Keratinocyte (primary cell): Measurements from ENCODE around the gene TNFRSF19. TPM values are rescaled to one million over a fixed set of nuclear protein-coding genes. Genes with fewer than 3 reads are reported as not detected.

Source experiments
- DNase-seq: peaks from one replicate; pipeline ENCODE4 v3.0.0-alpha.2; 2011; ENCODE audit warnings: low read depth, missing footprints, low spot score
- FAIRE-seq: peaks from 2 replicates; lab custom pipeline; 2011; peaks lifted over from hg19 to GRCh38; lab: Jason Lieb, UNC
- H2AFZ ChIP-seq: 2 replicates; pipeline ENCODE4 v1.6.0; 2012; ENCODE audit warnings: low read length, control low read depth, inconsistent platforms; ENCODE audit not compliant: control insufficient read depth
- H3K27ac ChIP-seq: 2 replicates; pipeline ENCODE4 v1.5.1; 2011; ENCODE audit warnings: low read length; ENCODE audit not compliant: control insufficient read depth, insufficient read depth
- H3K27me3 ChIP-seq: 3 replicates; pipeline ENCODE4 v1.6.0; 2011; ENCODE audit warnings: low read length; ENCODE audit not compliant: control insufficient read depth, insufficient read depth; ENCODE audit errors: extremely low read depth
- H3K36me3 ChIP-seq, 2 experiments: 2 replicates in 1 of 2; 3 replicates in 1 of 2; pipeline ENCODE4 v1.5.1; 2011; ENCODE audit warnings: low read length in 2 of 2, mild to moderate bottlenecking in 1 of 2; ENCODE audit not compliant: control insufficient read depth in 2 of 2, insufficient read depth in 2 of 2; ENCODE audit errors: extremely low read depth in 1 of 2
- H3K4me1 ChIP-seq: 3 replicates; pipeline ENCODE4 v1.5.1; 2011; ENCODE audit warnings: low read length; ENCODE audit not compliant: control insufficient read depth, insufficient read depth; ENCODE audit errors: extremely low read depth
- H3K4me2 ChIP-seq: 3 replicates; pipeline ENCODE4 v1.6.0; 2011; ENCODE audit warnings: low read depth, low read length; ENCODE audit not compliant: control insufficient read depth, insufficient read depth; ENCODE audit errors: extremely low read depth
- H3K4me3 ChIP-seq, 3 experiments: fragments of 200-600 bp in 1 of 3; sonication (generic) in 1 of 3; 2 replicates in 2 of 3; 3 replicates in 1 of 3; pipeline ENCODE4 v1.5.1; 2011 to 2016; ENCODE audit warnings: low read length in 3 of 3, mild to moderate bottlenecking in 3 of 3, control low read depth in 2 of 3, inconsistent platforms in 1 of 3, low read depth in 1 of 3, mixed read lengths in 1 of 3, mixed run types in 1 of 3, moderate library complexity in 1 of 3; ENCODE audit not compliant: control insufficient read depth in 2 of 3, insufficient read depth in 2 of 3; ENCODE audit errors: extremely low read depth in 1 of 3
- H3K79me2 ChIP-seq: 2 replicates; pipeline ENCODE4 v1.6.0; 2012; ENCODE audit warnings: low read length; ENCODE audit not compliant: control insufficient read depth, insufficient read depth
- H3K9ac ChIP-seq: 3 replicates; pipeline ENCODE4 v1.6.0; 2011; ENCODE audit warnings: low read length; ENCODE audit not compliant: control insufficient read depth, insufficient read depth; ENCODE audit errors: extremely low read depth
- H3K9me1 ChIP-seq: 3 replicates; pipeline ENCODE4 v1.6.0; 2011; ENCODE audit warnings: low read length; ENCODE audit not compliant: control insufficient read depth, insufficient read depth; ENCODE audit errors: extremely low read depth
- H3K9me3 ChIP-seq: 2 replicates; pipeline ENCODE4 v1.5.1; 2012; ENCODE audit warnings: low read depth, low read length; ENCODE audit not compliant: control insufficient read depth
- H4K20me1 ChIP-seq: 3 replicates; pipeline ENCODE4 v1.6.0; 2011; ENCODE audit warnings: low read length; ENCODE audit not compliant: control insufficient read depth, insufficient read depth; ENCODE audit errors: extremely low read depth
- EZH2 ChIP-seq: IDR thresholded peaks from one replicate; pipeline ENCODE4 v1.6.1; 2012; ENCODE audit warnings: inconsistent platforms, mild to moderate bottlenecking, low read length, moderate library complexity
- dilution Hi-C: fragments of 300-500 bp; cut with MboI; formaldehyde crosslinking; loops from one replicate; pipeline ENCODE4 v1.7.0; 2020; ENCODE audit warnings: low sequenced_read_pairs; ENCODE audit not compliant: extremely low pct_ligation_motif_present
- polyA plus RNA-seq, 5 experiments: library from polyadenylated mRNA; depleted of rRNA in 3 of 5; stranded (reverse) in 3 of 5; stranded (forward) in 1 of 5; unstranded in 1 of 5; fragments of >200 nt; gene quantifications; 1 replicate in 1 of 5; 2 replicates in 3 of 5; 3 replicates in 1 of 5; pipeline versions ENCODE4 v1.2.1 to v1.2.3, GENCODE V29; 2011 to 2012; ENCODE audit warnings: missing spikeins in 2 of 5, low read depth in 1 of 5, low replicate concordance in 1 of 5
- TF ChIP-seq, protein P1 (sequence below), 3 experiments: IDR thresholded peaks in 1 of 3; conservative IDR thresholded peaks in 1 of 3; optimal IDR thresholded peaks in 1 of 3; 2 replicates in 2 of 3; 3 replicates in 1 of 3; pipeline versions ENCODE3 to v1.5.1; 2011; ENCODE audit warnings: low read length in 3 of 3, mild to moderate bottlenecking in 3 of 3, moderate library complexity in 2 of 3, control low read depth in 1 of 3, inconsistent platforms in 1 of 3; ENCODE audit not compliant: insufficient read depth in 2 of 3; ENCODE audit errors: extremely low read depth in 1 of 3

The TNFRSF19 gene
- polyA plus RNA-seq, 1 donor (not counting 4 experiments of a cell fraction or from before 2014, with no cell fraction given) = 1.8 TPM

DNA sequence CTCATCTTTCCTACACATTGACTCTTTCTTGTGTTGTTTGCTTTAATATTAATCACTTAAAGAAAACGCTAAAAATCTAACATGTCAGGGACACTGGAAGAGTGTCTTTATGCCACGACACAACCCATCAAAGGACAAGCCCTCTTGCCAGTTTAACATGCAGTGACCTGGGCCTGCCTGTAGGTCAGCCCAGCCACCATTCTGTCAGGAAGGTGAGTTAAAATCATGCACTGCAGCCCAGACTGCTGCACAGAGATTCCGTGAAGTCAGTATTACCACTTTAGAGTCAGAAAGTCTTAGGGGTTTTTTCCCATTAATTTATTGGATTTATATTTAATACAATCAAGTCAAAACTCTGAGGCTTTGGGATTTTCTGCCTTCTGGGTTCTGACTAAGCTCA, 58.0 kb downstream of the TNFRSF19 start:
- Histone ChIP-seq H3K4me3 (no peak overlapping the region), H3K9me1 (no peaks in the 10 kb centered on the region), H3K36me3 (no peaks in the 10 kb centered on the region), H3K79me2 (no peaks in the 10 kb centered on the region), H4K20me1 (no peaks in the 10 kb centered on the region), H3K9ac (no peak overlapping the region), H3K27me3 (no peaks in the 10 kb centered on the region), H3K4me1 (no peaks in the 10 kb centered on the region), H3K4me2 (no peak overlapping the region), H3K27ac (no peak overlapping the region), H2AFZ (no peak overlapping the region), H3K9me3 (no peaks in the 10 kb centered on the region)
- FAIRE-seq = no peak
- DNase-seq = no peak
- TF ChIP-seq, protein P1, sequence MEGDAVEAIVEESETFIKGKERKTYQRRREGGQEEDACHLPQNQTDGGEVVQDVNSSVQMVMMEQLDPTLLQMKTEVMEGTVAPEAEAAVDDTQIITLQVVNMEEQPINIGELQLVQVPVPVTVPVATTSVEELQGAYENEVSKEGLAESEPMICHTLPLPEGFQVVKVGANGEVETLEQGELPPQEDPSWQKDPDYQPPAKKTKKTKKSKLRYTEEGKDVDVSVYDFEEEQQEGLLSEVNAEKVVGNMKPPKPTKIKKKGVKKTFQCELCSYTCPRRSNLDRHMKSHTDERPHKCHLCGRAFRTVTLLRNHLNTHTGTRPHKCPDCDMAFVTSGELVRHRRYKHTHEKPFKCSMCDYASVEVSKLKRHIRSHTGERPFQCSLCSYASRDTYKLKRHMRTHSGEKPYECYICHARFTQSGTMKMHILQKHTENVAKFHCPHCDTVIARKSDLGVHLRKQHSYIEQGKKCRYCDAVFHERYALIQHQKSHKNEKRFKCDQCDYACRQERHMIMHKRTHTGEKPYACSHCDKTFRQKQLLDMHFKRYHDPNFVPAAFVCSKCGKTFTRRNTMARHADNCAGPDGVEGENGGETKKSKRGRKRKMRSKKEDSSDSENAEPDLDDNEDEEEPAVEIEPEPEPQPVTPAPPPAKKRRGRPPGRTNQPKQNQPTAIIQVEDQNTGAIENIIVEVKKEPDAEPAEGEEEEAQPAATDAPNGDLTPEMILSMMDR (optimal IDR thresholded peaks at IDR 0.05 in 1 of 3, IDR thresholded peaks at IDR 0.05 in 1 of 3, conservative IDR thresholded peaks at IDR 0.05 in 1 of 3; ENCODE audit: extremely low read depth in 1 of 3, insufficient read depth in 2 of 3, low read length in 3 of 3) = no peak
- no peak for TF ChIP-seq EZH2
- dilution Hi-C loops = no loop called here

- dilution Hi-C loops = no loop called here
- Histone ChIP-seq H3K9ac (no peak overlapping the region), H3K27me3 (no peaks in the 10 kb centered on the region), H2AFZ (no peak overlapping the region), H3K4me1 (no peaks in the 10 kb centered on the region), H3K36me3 (no peaks in the 10 kb centered on the region), H3K9me1 (no peaks in the 10 kb centered on the region), H3K9me3 (no peaks in the 10 kb centered on the region), H3K27ac (no peak overlapping the region), H3K79me2 (no peaks in the 10 kb centered on the region), H3K4me2 (no peak overlapping the region), H4K20me1 (no peaks in the 10 kb centered on the region), H3K4me3 (no peak overlapping the region)
- FAIRE-seq (no peak), DNase-seq (no peak)
- TF ChIP-seq EZH2 = no peak
- TF ChIP-seq, protein P1 (optimal IDR thresholded peaks at IDR 0.05 in 1 of 3, IDR thresholded peaks at IDR 0.05 in 1 of 3, conservative IDR thresholded peaks at IDR 0.05 in 1 of 3; ENCODE audit: extremely low read depth in 1 of 3, insufficient read depth in 2 of 3, low read length in 3 of 3) = no peak
Measured at GRCh38 chr13:23628765-23629565, 58.8 kb downstream of the TNFRSF19 start.
